ENCODE data around the gene CRISP2.

DNA sequence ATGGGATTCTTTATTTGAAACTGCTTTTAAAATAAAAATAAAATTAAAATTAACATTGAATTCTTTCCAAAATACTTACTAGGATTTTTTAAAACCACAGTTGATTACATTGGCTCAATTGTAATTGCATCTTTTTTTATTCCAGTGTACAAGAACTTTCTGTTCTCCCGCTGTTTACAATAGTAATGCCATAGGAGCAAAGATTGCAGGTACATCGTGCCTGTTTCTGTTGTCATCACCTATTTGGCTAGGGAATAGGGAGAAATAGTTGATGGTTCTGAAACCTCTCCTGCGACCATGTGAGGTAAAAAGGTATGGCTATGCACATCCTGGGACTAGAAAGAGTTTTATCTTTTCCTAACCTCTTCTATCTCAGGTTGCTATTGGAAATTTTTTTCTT is 48.5 kb downstream of the CRISP2 start:
- TF ChIP-seq REST (IDR thresholded peaks at IDR 0.05; ENCODE audit: borderline replicate concordance) (no peak), EP300 (conservative IDR thresholded peaks at IDR 0.05; ENCODE audit: poor library complexity, severe bottlenecking) (no peak), POLR2AphosphoS5 (IDR thresholded peaks at IDR 0.05) (no peak), EZH2 (IDR thresholded peaks at IDR 0.05; ENCODE audit: borderline replicate concordance, insufficient read depth, low read length, poor library complexity, severe bottlenecking) (no peak)
- TF ChIP-seq, protein P1, sequence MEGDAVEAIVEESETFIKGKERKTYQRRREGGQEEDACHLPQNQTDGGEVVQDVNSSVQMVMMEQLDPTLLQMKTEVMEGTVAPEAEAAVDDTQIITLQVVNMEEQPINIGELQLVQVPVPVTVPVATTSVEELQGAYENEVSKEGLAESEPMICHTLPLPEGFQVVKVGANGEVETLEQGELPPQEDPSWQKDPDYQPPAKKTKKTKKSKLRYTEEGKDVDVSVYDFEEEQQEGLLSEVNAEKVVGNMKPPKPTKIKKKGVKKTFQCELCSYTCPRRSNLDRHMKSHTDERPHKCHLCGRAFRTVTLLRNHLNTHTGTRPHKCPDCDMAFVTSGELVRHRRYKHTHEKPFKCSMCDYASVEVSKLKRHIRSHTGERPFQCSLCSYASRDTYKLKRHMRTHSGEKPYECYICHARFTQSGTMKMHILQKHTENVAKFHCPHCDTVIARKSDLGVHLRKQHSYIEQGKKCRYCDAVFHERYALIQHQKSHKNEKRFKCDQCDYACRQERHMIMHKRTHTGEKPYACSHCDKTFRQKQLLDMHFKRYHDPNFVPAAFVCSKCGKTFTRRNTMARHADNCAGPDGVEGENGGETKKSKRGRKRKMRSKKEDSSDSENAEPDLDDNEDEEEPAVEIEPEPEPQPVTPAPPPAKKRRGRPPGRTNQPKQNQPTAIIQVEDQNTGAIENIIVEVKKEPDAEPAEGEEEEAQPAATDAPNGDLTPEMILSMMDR (IDR thresholded peaks at IDR 0.05; ENCODE audit: poor library complexity, severe bottlenecking), result no peak
